Stimulated activated memory B cell treated with anti-CD40 and anti-IgM and Interleukin-4, amounts not matched to agents 10 μg/mL and 1 μg/mL and 100 μg/mL, for 72 hours (primary cell): Measurements from ENCODE around the gene CCNQ.
"Not testable (repeated sequence)": the region's sequence is repeated elsewhere in the genome, so short reads cannot be mapped to it uniquely, and the experiment has no call there.

ENCODE experiments used
- ATAC-seq: fragments of 150-1000 bp; cut with Tn5 transposase; 2 replicates; pipeline ENCODE4 v1.10.0; 2021
- H3K27ac Mint-ChIP-seq: one replicate; pipeline ENCODE4 v1.8.0; 2022; ENCODE audit warnings: mild to moderate bottlenecking, mixed read lengths
- H3K27me3 Mint-ChIP-seq: one replicate; pipeline ENCODE4 v1.8.0; 2022; ENCODE audit warnings: mixed read lengths
- H3K36me3 Mint-ChIP-seq: one replicate; pipeline ENCODE4 v1.8.0; 2022; ENCODE audit warnings: mixed read lengths
- H3K4me1 Mint-ChIP-seq: one replicate; pipeline ENCODE4 v1.8.0; 2022; ENCODE audit warnings: mixed read lengths
- H3K4me3 Mint-ChIP-seq: one replicate; pipeline ENCODE4 v1.8.0; 2022; ENCODE audit warnings: mild to moderate bottlenecking, moderate library complexity, mixed read lengths
- H3K9me3 Mint-ChIP-seq: one replicate; pipeline ENCODE4 v1.8.0; 2022; ENCODE audit warnings: mixed read lengths

The CCNQ gene

DNA sequence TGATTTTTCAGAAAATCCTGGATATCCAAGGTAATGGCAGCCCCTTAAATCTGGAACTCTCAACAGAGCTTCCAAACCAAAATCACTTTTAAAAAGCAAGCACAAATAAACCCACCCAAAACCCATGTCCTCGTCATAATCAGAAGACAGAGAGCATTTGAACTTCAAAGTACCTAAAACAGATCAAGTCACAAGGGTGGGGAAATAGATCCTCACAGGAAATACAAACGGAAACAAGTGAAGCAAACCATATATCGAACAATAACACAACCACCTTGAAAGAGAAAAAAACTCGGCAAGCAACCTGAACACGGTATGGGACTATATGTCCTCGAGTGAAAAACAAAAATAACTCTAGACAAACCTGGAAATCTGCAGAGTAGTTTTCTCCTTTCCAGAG lies 15.9 kb upstream of the CCNQ start:
- Mint-ChIP-seq H3K9me3 (no peaks in the 10 kb centered on the region), H3K4me3 (no peak overlapping the region), H3K4me1 (peaks cover 11% of the 10 kb centered on the region), H3K27me3 (peaks cover 9% of the 10 kb centered on the region), H3K36me3 (no peaks in the 10 kb centered on the region), H3K27ac (no peak overlapping the region)
- ATAC-seq: no peak

DNA sequence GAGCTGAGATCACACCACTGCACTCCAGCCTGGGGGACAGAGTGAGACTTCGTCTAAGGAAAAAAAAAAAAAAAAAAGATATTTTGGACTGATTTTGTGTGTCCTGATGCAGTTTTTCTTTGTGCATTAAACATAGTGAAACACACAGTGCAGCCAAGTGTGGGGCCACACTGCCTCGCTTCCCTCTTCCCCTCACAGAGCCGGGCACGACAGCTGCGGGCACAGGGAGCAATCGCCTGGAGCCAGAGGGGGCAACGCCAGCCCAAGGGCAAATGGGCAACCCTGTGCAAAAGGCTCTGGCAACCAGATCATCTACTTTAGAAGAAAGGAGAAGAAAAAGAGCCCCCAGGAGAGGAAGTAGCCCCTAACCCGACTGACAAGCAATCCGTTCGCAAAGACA lies 13.5 kb upstream of the CCNQ start:
- Mint-ChIP-seq H3K4me1 (peaks cover 22% of the 10 kb centered on the region), H3K27ac (no peak overlapping the region), H3K9me3 (no peaks in the 10 kb centered on the region)

DNA sequence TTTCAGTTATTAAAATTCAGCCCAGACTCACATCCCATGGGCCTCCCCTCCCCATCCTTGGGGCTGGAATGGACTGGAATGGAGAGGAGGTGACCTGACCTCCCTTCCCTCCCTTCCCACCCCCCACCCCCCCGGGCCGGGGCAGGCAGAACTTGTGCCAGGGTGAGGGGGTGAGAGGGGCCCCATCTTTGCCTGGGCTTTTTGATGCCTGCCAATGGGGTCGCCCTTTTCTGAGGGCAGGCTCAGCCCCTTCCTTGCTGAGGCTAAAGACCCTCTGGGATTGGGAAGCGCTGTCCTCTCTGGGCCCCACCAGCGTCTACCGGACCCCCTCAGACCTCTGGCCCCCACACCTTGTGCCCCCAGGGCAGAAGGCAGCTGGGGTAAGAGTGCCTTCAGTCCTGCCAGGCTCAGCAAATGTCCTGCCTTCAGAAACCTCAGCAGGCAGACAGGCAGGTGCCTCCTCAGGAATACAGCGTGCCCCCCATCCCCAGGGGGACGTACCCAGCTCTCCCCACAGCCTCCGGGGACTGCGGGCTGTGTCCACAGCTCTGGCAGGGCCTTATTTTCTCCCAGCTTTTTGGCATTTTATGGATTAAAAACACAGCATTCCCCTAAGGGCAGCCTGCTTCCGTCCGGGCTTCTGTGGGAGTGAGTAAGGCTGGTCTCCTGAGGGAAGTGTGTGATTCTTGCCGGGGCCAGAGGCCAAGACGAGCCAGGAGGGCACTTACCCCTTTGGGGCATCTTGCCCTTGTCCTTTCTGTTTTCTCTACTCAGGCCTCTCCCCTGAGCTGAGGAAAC lies 12.6 kb upstream of the CCNQ start:
- H3K27ac Mint-ChIP-seq: no peak overlapping the region
- no peaks in the 10 kb centered on the region for H3K9me3 Mint-ChIP-seq
- no peaks in the 10 kb centered on the region for H3K36me3 Mint-ChIP-seq
- no peak for ATAC-seq
- peaks cover 22% of the 10 kb centered on the region for H3K4me1 Mint-ChIP-seq
- no peak overlapping the region for H3K4me3 Mint-ChIP-seq
- peaks cover 9% of the 10 kb centered on the region for H3K27me3 Mint-ChIP-seq

More for the DNA sequence above, 13.5 kb upstream of the CCNQ start:
- no peaks in the 10 kb centered on the region for H3K36me3 Mint-ChIP-seq
- H3K27me3 Mint-ChIP-seq: peaks cover 9% of the 10 kb centered on the region
- no peak overlapping the region for H3K4me3 Mint-ChIP-seq
- ATAC-seq: peak; percentile 75

DNA sequence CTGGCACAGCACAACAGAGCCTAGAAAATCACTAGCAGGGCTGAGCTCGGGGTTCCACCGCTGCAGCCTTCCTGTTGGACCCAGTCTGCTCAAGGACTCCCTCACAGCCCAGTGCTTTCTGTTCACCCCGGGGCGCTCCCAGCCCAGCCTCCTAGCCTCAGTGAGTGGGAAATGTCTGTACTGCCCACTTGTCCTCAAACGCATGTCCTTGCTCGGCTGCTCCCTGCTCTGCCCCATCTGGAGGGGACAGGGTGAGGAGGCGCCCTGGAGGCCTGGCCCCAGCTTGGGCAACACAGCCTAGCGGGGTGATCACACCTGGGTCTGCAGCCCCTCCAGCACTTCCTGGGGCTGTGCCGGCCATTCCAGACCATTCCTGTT lies 11.9 kb upstream of the CCNQ start:
- ATAC-seq: no peak

DNA sequence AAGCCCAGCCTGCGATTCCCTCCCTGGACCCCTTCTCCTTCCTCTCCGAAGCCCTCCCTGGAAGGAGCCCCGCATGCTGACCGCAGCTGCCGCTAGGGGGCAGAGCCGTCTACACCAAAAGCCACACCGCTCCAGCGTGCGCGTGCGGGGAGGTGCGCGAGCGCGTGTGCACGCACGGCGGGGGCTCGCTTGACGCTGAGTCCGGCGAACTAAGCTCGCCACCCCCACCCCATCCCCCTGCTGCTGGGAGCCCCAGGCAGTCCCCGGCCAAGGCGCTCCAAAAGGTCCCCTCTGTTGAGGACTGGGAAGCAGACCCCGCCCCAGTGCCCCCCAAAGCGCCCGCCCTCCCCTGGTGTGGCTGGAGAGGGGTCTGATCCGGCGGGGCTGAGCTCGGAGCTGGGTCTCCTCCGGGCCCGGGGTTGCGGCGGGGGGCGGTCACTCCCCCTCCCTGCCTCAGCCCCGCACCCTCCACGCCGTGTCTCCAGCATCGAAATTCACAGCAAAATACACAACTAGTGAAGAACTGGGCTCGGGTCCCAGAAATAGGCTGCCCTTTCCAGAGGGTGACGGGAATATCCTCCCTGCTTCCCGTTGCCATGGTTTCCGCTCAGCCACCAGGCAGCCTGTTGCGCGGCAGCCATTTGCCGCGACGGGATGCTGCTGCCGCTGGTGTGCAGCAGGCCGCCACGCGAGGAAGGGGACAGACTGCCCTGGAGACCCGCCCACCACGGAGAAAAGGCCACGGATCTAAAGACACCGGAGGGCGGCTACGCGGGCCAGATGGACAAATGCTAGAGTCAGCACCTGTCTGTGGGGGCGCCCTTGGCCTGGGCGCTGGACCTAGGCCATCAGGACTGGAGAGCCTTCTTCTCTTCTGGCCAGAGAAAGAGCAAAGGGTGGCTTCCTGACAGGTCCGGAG lies 11.2 kb upstream of the CCNQ start:
- Mint-ChIP-seq H3K27ac (peak overlapping the region; percentile 77), H3K9me3 (no peaks in the 10 kb centered on the region), H3K4me1 (peaks cover 22% of the 10 kb centered on the region), H3K4me3 (peak overlapping the region; percentile 78), H3K36me3 (no peaks in the 10 kb centered on the region), H3K27me3 (peaks cover 9% of the 10 kb centered on the region)
- peak; percentile 82 for ATAC-seq

More for the DNA sequence above, 11.9 kb upstream of the CCNQ start:
- peaks cover 9% of the 10 kb centered on the region for H3K27me3 Mint-ChIP-seq
- H3K36me3 Mint-ChIP-seq: no peaks in the 10 kb centered on the region
- peaks cover 22% of the 10 kb centered on the region for H3K4me1 Mint-ChIP-seq
- H3K4me3 Mint-ChIP-seq: no peak overlapping the region
- H3K27ac Mint-ChIP-seq: peak overlapping the region; percentile 77
- H3K9me3 Mint-ChIP-seq: no peaks in the 10 kb centered on the region

DNA sequence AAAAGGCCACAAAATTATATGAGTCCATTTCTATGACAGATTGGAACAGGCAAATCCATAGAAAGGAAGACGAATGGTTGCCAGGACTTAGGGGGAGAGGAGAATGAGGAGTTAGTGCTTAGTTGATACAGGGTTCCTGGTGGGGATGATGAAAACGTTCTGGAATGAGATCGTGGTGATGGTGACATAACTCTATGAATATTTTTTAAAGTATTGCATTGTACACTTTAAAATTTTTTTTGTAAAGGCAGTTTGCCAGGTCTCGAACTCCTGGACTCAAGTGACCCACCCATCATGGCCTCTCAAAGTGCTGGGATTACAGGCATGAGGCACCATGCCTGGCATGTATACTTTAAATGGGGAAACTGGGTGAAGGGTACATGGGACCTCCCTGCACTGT lies 9.9 kb upstream of the CCNQ start:
- Mint-ChIP-seq H3K4me1 (peaks cover 22% of the 10 kb centered on the region), H3K9me3 (no peaks in the 10 kb centered on the region), H3K4me3 (no peak overlapping the region), H3K27ac (peak overlapping the region; percentile 40), H3K36me3 (no peaks in the 10 kb centered on the region), H3K27me3 (no peaks in the 10 kb centered on the region)
- no peak for ATAC-seq

DNA sequence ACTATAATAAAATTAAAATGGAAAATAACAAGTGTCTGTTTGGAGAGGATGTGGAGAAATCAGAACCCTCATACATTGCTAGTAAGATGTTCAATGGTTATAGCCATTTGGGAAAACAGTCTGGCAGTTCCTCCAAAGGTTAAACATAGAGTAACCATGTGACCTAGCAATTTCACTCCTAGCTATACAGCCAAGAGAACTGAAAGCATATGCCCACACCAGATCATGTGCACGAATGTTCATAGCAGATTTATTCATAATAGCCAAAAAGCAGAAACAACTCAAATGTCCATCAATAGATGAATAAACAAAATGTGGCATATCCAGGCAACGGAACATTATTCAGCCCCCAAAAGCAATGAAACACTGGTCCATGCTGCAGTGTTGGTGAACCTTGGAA lies 9.4 kb upstream of the CCNQ start:
- H3K4me1 Mint-ChIP-seq: peaks cover 22% of the 10 kb centered on the region
- no peaks in the 10 kb centered on the region for H3K36me3 Mint-ChIP-seq
- no peak overlapping the region for H3K27ac Mint-ChIP-seq
- no peak for ATAC-seq
- no peak overlapping the region for H3K4me3 Mint-ChIP-seq
- H3K9me3 Mint-ChIP-seq: no peaks in the 10 kb centered on the region
- no peaks in the 10 kb centered on the region for H3K27me3 Mint-ChIP-seq

DNA sequence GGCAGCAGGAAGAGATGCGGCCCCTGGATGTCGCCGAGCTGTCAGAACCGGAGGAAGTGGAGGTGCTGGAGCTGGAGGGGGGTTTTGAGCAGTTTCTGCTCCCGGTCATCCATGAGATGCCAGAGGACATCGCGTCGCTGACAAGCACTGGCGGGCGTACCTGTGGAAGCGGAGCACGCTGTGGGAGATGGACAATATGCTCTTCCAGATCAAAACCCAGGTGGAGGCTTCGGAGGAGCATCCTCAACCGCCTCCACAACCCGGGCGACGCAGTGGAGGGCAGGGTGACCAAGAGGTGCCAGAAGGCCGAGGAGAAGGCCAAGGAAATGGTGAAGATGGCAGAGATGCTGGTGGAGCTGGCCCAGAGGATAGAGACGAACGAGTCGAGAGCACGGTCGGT lies 7.6 kb upstream of the CCNQ start:
- Mint-ChIP-seq H3K36me3 (no peaks in the 10 kb centered on the region), H3K4me3 (no peak overlapping the region), H3K4me1 (peaks cover 18% of the 10 kb centered on the region), H3K27me3 (no peaks in the 10 kb centered on the region), H3K9me3 (no peaks in the 10 kb centered on the region), H3K27ac (no peak overlapping the region)
- ATAC-seq: no peak

DNA sequence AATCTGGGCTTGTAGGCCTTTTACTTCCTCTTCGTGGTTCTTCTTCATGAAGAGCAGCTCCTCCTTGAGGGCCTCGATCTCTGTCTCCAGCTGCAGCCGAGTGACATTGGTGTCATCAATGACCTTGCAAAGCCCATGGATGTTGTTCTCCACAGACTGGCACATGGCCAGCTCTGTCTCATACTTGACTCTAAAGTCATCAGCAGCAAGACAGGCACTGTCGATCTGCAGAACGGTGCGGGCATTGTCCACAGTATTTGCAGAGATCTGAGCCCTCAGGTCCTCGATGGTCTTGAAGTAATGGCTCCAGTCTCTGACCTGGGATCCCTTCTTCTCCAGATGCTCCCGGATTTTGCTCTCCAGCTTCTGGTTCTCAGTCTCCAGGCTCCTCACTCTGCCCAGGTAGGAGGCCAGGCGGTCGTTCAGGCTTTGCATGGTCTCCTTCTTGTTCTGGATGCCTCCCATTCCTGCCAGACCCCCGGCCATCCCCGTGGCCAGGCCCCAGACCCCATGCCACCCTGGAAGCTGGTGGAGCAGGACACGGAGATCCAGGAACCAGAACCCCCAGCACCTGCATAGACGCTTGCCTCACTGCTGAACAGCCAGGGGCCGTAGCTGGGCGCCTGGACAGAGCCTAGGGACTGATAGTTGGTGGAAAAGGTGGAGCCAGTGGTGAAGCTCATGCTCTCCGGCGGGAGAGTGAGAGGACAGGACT lies 5.9 kb upstream of the CCNQ start:
- H3K27ac Mint-ChIP-seq, H3K36me3 Mint-ChIP-seq, H3K4me3 Mint-ChIP-seq, H3K9me3 Mint-ChIP-seq, H3K27me3 Mint-ChIP-seq, ATAC-seq: not testable (repeated sequence)
- peaks cover 29% of the 10 kb centered on the region for H3K4me1 Mint-ChIP-seq

DNA sequence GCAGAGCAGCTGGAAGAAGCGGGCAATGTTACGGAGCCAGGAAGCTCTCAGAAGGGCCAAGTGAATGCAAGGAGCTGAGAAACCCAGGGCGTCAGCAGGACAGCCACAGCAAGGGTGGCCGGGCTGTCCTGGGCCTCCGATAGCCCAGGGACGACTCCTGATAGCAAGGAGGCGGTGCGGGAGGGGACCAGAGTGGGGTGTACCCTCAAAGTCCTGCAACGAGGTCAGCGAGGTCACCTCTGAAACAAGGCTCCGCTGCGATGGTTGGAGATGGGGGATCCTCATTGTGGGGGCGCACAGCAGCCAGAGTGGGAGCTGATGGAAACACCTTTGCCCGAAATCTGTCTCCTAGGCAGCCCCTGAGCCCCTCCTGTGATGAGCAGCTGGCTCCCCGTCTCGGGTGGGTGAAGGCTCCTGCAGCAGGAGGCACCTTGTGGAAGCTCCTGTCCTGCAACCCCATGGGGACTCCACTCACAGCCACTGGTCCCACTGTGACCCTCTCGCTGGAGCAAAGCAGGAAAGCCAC lies 4.3 kb upstream of the CCNQ start:
- Mint-ChIP-seq H3K4me1 (peaks cover 20% of the 10 kb centered on the region), H3K9me3 (no peaks in the 10 kb centered on the region), H3K4me3 (no peak overlapping the region), H3K27me3 (no peaks in the 10 kb centered on the region), H3K36me3 (no peaks in the 10 kb centered on the region), H3K27ac (no peak overlapping the region)
- ATAC-seq: no peak

DNA sequence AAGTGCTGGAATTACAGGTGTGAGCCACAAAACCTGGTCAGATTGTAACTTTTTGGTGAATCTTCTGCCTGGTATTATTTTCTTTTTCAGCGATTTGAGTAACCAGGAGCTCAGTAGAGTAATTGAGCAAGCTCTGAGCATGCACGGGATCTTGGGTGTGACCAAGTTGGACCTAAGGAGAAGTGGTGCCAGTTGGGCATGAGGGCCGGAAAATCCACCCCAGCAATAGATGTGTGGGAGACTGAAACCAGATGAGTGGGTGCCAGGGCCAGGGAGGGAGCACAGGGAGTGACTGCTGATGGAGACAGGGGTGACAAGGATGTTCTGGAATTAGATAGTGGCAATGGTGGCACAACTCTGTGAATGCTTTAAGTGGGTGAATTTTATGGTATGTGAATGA lies 3.7 kb upstream of the CCNQ start:
- H3K4me3 Mint-ChIP-seq: no peak overlapping the region
- no peak for ATAC-seq

DNA sequence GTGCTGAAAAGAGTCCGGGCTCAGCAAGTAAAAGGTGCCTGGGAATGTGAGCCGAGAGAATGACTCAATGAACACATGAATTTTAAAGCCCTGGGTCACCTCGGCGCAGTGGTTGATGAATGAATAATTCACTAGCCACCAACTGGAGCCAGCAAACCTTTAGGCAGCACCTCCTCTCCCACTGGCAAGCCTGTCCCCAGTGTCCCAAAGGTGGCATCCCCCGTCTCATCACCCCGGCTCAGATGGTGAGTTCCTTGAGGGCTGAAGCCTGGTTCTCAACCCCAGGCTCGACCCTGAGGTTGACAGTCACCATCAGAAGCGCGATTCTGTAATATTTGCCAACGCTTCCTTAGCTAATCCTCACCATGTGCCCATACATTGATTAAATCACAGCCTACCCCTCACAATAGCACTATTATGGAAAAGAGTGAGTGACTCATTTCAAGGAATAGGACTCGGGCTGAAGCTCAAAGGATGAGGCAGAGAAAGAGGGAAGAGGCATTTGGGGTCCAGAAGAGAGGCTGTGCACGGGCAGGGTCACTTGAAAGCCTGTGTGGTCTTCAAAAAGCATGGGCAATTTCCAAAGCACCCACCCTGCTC lies 2.7 kb upstream of the CCNQ start:
- H3K4me1 Mint-ChIP-seq: peaks cover 36% of the 10 kb centered on the region
- no peak for ATAC-seq
- no peak overlapping the region for H3K27ac Mint-ChIP-seq
- H3K27me3 Mint-ChIP-seq: no peaks in the 10 kb centered on the region
- H3K9me3 Mint-ChIP-seq: no peaks in the 10 kb centered on the region
- H3K36me3 Mint-ChIP-seq: no peaks in the 10 kb centered on the region
- H3K4me3 Mint-ChIP-seq: no peak overlapping the region

More for the DNA sequence above, 3.7 kb upstream of the CCNQ start:
- Mint-ChIP-seq H3K4me1 (peaks cover 26% of the 10 kb centered on the region), H3K27me3 (no peaks in the 10 kb centered on the region), H3K27ac (no peak overlapping the region), H3K9me3 (no peaks in the 10 kb centered on the region), H3K36me3 (no peaks in the 10 kb centered on the region)

DNA sequence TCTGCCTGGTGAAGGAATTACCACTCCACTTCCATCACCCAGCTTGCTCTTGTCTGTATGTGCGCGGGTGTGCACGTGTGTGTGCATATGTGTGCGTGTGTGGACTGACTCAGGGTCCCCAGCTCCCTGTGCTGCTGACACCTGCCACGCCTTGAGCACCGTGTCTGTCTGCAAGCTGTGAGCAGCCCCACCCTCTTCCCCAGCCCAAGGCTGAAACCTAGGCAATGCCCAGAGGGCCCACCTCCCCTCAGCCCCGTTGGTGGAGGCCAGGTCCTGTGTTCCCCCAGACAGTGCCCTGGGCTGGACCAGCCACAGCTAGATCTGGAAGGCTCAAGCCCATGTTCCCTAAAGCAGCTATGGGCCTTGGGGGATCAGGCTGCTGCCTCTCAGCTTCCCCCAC lies 2.0 kb upstream of the CCNQ start:
- ATAC-seq: no peak
- no peaks in the 10 kb centered on the region for H3K9me3 Mint-ChIP-seq

DNA sequence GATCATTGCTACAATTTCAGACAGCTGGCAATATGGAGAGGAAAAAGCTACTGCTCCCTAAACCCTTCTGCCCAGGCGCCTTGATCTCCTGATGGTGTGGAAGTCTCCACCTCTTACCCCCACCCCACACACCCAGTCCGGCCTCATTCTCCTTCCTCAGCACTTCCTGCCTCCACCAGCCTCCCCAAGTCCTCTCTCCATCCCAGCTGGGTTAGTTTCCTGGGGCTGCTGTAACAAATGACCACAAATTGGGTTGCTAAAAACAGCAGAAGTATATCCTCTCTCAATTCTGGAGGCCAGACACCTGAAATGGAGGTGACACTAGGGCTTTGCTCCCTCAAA lies 1.1 kb upstream of the CCNQ start:
- Mint-ChIP-seq H3K4me3 (peak overlapping the region; percentile 86), H3K27ac (peak overlapping the region; percentile 77), H3K9me3 (no peaks in the 10 kb centered on the region), H3K36me3 (peaks cover 9% of the 10 kb centered on the region), H3K27me3 (no peaks in the 10 kb centered on the region), H3K4me1 (peaks cover 48% of the 10 kb centered on the region)
- no peak for ATAC-seq

More for the DNA sequence above, 2.0 kb upstream of the CCNQ start:
- Mint-ChIP-seq H3K4me3 (no peak overlapping the region), H3K27ac (no peak overlapping the region), H3K4me1 (peaks cover 42% of the 10 kb centered on the region), H3K36me3 (peaks cover 3% of the 10 kb centered on the region), H3K27me3 (no peaks in the 10 kb centered on the region)
